ENCODE data around the gene RETN. TPM values are rescaled to one million over a fixed set of nuclear protein-coding genes. Genes with fewer than 3 reads are reported as not detected.

The RETN gene
- total RNA-seq, 6 experiments from 2014 or later, result 0.63 to 2.4 TPM; not detected in 4

DNA sequence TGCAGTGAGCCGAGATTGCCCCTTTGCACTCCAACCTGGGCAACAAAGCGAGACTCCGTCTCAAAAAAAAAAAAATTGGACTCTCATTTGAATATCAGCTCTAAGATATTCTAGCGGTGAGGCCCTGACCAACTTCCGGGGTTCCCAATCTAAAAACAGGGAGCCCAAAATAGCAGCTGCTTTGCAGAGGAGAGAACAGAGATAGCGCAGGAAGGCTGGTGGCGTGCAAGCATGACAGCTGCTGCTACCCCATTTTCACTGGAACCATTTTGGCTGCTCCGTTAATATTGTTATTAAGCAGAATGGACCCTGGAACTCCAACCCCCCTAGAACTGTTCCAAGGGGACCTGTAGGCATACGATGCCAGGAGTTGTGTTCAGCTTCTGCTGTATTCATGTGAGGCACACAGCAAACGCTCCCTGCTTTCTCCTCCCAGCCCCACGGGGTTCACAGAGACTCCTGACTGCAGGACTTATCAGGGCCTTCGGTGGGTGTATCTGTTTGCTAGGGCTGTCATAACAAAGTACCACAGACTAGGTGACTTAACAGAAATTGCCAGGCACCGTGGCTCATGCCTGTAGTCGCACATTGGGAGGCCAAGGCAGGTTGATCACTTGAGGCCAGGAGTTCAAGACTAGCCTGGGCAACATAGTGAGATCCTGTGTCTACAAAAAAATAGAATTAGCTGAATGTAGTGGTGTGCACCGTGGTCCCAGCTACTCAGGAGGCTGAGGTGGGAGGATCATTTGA is 20.4 kb upstream of the RETN start:
- DNase-seq (no peak), ATAC-seq (no peak)
- H3K4me3 ChIP-seq, result no peak overlapping the region
- H3K27ac ChIP-seq, result no peak overlapping the region
- no peaks in the 10 kb centered on the region for H3K27me3 ChIP-seq
- H3K36me3 ChIP-seq, result no peaks in the 10 kb centered on the region
- WGBS (ENCODE audit: insufficient coverage, low coverage, low lambda C conversion rate, missing lambda C conversion rate), result 77% methylated on average over 8 of the region's 15 CpGs
- H3K4me1 ChIP-seq, result peaks cover 0 to 9% (median 3%) of the 10 kb centered on the region in 4 donors
- H3K9me3 ChIP-seq, result no peaks in the 10 kb centered on the region
- no peak for TF ChIP-seq POLR2A (IDR thresholded peaks at IDR 0.05)
- TF ChIP-seq, protein P1, sequence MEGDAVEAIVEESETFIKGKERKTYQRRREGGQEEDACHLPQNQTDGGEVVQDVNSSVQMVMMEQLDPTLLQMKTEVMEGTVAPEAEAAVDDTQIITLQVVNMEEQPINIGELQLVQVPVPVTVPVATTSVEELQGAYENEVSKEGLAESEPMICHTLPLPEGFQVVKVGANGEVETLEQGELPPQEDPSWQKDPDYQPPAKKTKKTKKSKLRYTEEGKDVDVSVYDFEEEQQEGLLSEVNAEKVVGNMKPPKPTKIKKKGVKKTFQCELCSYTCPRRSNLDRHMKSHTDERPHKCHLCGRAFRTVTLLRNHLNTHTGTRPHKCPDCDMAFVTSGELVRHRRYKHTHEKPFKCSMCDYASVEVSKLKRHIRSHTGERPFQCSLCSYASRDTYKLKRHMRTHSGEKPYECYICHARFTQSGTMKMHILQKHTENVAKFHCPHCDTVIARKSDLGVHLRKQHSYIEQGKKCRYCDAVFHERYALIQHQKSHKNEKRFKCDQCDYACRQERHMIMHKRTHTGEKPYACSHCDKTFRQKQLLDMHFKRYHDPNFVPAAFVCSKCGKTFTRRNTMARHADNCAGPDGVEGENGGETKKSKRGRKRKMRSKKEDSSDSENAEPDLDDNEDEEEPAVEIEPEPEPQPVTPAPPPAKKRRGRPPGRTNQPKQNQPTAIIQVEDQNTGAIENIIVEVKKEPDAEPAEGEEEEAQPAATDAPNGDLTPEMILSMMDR (IDR thresholded peaks at IDR 0.05), result no peak
- intact Hi-C loops (cut with DNase I), result no loop called here

DNA sequence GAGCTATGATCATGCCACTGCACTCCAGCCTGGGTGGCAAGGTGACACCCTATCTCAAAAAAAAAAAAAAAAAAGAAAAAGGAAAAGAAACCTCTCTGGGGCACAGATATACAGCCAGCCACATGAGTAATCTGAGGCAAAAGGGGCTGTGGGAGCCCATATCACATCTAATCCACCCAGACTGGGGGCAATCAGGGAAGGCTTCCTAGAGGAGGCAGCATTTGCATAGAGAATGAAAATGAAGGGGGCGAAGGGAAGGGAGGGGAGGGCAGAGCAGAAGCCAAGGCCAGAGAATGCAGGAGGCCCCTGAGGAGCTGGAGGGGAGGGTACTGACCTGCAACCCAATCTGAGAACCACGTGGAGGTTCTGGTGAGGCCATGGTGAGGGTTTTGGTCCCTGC is 18.7 kb upstream of the RETN start:
- peaks cover 0 to 9% (median 3%) of the 10 kb centered on the region in 4 donors for H3K4me1 ChIP-seq
- no peaks in the 10 kb centered on the region for H3K27me3 ChIP-seq
- H3K36me3 ChIP-seq, result no peaks in the 10 kb centered on the region
- no peak for ATAC-seq
- no peak overlapping the region for H3K27ac ChIP-seq
- no peak for DNase-seq
- TF ChIP-seq, protein P1 (IDR thresholded peaks at IDR 0.05), result no peak
- TF ChIP-seq POLR2A (IDR thresholded peaks at IDR 0.05), result no peak
- 67% methylated on average over 1 of the region's 2 CpGs for WGBS (ENCODE audit: insufficient coverage, low coverage, low lambda C conversion rate, missing lambda C conversion rate)
- intact Hi-C loops (cut with DNase I), result no loop called here
- no peaks in the 10 kb centered on the region for H3K9me3 ChIP-seq
- no peak overlapping the region for H3K4me3 ChIP-seq

DNA sequence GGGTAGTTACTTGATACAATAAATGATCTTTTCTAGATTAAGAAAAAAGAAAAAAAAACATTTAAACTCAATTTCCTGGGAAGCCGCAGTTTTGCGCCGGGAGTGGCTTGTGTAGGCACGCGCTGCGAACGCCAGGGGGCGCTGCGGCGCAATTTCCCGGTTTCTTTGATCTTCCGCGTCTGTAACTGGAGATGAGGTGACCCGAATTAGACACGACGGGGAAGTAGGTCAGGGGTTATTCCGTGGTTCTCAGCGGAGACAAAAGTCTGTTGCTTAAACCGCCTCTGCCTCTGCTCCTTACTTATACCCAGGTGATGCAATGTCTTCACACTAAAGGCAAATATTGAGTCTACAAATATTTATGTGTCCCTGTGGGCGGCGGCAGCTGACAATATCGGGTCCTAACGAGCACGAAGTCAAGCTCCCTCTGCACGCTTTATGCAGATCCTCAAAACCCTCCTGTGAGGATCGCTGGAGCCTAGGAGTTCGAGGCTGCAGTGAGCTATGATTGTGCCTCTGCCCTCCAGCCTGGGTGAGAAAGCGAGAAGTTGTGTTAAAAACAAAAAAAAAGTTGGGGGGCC is 16.7 kb upstream of the RETN start:
- DNase-seq (peak; percentile 79 to 91 (median 90)), ATAC-seq (peak; percentile 86 to 92 (median 90))
- no peaks in the 10 kb centered on the region for H3K27me3 ChIP-seq
- H3K4me1 ChIP-seq, result peaks cover 0 to 9% (median 3%) of the 10 kb centered on the region in 4 donors
- no peaks in the 10 kb centered on the region for H3K9me3 ChIP-seq
- H3K36me3 ChIP-seq, result no peaks in the 10 kb centered on the region
- no peak overlapping the region for H3K4me3 ChIP-seq
- WGBS (ENCODE audit: insufficient coverage, low coverage, low lambda C conversion rate, missing lambda C conversion rate), result under 1% methylated on average over 27 of the region's 28 CpGs
- H3K27ac ChIP-seq, result peak overlapping the region in 1 of 3 donors; percentile 19
- intact Hi-C loops (cut with DNase I), result no loop called here
- TF ChIP-seq, protein P1 (IDR thresholded peaks at IDR 0.05), result peak; percentile 97 to 99 (median 98)
- TF ChIP-seq POLR2A (IDR thresholded peaks at IDR 0.05), result no peak

DNA sequence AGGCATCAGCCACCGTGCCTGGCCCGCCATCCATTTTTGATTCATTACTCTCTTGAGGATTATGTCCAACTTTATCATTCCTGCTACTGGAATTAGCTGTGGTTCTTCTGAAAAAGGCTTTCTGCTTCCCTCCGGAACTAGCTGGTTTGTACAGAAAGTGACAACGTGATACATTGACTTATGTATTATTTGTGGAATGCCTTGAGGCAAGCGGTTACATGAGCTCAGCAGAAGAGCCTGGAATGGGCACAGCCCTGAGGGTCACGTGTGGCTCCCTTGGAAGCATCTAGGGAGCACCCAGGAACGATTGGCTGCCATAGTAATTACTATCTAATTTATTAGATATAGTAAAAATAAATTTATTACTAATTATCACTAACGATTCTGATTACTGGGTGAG is 14.4 kb upstream of the RETN start:
- WGBS (ENCODE audit: insufficient coverage, low coverage, low lambda C conversion rate, missing lambda C conversion rate), result 85% methylated on average over 8 of the region's 8 CpGs
- no peaks in the 10 kb centered on the region for H3K36me3 ChIP-seq
- intact Hi-C loops (cut with DNase I), result no loop called here
- DNase-seq (no peak), ATAC-seq (no peak)
- H3K27ac ChIP-seq, result no peak overlapping the region
- no peak for TF ChIP-seq POLR2A (IDR thresholded peaks at IDR 0.05)
- TF ChIP-seq, protein P1 (IDR thresholded peaks at IDR 0.05), result no peak
- H3K4me3 ChIP-seq, result no peak overlapping the region
- H3K9me3 ChIP-seq, result no peaks in the 10 kb centered on the region
- peaks cover 0 to 9% (median 3%) of the 10 kb centered on the region in 4 donors for H3K4me1 ChIP-seq
- H3K27me3 ChIP-seq, result no peaks in the 10 kb centered on the region
